NCI-H1436 treated with DMSO at 0.1 percent for 48 hours (cell line): ENCODE measurements around the gene ZRANB1.

Source experiments
- DNase-seq: peaks from one replicate; lab custom pipeline; 2025; lab: John Stamatoyannopoulos, UW

The ZRANB1 gene

DNA sequence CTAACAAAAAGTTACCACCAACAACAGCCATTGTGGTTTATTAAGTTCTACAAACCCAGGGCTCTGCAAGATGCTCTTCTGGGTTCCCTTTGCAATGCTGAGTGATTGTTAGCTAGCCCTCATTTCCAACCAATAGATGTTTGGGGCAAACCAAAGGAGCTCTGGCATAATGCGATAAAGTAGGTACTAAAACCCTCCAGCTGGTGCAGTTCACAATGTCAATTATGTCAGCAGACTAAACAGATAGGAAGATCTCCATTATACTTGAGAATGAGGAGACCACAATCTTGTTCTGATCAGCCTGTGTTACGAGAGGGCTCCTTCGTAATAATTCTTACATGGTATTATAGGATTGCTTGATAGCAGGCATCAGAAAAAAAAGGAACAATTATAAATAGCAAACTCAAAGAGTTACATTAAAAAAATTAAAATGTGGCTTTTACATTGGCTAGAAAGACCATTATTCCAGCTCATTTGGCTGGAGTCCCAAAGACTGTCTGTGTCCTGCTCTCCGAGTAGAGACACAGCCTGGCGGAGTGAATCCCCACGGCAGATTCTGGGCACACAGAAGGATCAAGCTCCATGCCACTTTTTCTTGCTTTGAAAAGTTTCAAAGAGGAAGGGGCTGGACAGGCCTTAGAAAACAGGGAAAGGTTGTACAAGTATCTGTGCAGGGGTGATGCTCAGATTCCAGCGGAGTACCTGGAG, 93.8 kb downstream of the ZRANB1 start:
- DNase-seq = no peak

DNA sequence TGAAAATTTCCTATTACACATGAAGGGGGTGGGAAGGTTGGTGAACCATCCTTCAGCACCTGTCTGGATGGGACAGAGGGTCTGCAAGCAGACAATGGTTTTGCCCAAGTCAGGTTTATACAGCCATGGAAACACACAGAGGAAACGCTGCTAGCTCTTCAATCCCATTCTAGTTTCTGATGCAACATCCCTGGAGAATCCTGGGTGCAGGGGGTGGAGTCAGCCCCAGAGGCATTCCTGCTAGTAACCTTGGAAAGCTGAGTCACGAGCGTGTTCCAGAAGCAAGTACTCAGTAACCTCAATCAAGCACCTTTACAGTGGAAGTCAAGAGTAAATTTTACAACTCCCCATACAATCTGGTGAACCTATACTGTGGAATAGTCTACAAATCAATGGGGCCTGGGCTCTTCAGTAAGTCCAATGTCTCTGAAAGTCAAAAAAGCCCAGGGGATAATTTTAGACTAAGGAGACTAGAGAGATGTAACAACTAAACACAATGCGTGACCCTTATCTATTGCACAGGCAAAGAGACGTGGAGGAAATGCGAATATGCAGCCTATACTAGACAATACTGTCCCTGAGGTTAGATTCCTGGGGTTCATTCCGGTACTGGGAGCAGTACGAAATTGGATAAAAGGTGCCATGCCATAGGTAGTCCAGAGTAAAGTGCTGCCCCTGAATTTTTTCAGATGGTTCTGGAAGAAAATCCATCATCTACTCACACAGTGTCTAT, 95.4 kb downstream of the ZRANB1 start:
- no peak for DNase-seq
